Measurements from ENCODE around the gene FAM9C. TPM values are rescaled to one million over a fixed set of nuclear protein-coding genes. Genes with fewer than 3 reads are reported as not detected.
A peak's percentile ranks its signal among the peaks of the same experiment; 100 is the strongest.

Gene FAM9C
- total RNA-seq, 2 donors from 2014 or later = not detected

DNA sequence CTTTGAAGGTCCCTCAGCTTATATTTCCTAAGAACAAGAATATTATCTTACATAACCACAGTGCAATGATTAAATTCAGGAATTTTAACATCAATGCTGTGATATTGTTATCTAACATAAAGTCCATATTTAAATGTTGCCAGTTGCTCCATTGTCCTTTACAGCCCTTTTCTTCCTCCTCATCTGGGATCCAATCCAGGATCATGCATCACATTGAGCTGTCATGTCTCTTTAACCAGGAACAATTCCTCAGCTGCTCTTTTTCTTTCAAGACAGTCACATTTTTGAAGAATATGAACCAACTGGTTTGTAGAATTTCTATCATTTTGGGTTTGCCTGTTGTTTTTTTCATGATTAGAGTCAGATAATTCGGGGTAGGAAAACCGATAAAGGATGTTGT is 57.5 kb downstream of the FAM9C start:
- Mint-ChIP-seq H3K27me3 (no peaks in the 10 kb centered on the region), H3K4me1 (peaks cover 30% of the 10 kb centered on the region), H3K4me3 (peak overlapping the region; percentile 16), H3K27ac (peak overlapping the region; percentile 100), H3K36me3 (ENCODE audit: low read depth) (peaks cover 2% of the 10 kb centered on the region)
- H3K9me3 ChIP-seq (ENCODE audit: control insufficient read depth, low read length, poor library complexity, severe bottlenecking) = no peaks in the 10 kb centered on the region
- ATAC-seq (no peak), DNase-seq (no peak)

DNA sequence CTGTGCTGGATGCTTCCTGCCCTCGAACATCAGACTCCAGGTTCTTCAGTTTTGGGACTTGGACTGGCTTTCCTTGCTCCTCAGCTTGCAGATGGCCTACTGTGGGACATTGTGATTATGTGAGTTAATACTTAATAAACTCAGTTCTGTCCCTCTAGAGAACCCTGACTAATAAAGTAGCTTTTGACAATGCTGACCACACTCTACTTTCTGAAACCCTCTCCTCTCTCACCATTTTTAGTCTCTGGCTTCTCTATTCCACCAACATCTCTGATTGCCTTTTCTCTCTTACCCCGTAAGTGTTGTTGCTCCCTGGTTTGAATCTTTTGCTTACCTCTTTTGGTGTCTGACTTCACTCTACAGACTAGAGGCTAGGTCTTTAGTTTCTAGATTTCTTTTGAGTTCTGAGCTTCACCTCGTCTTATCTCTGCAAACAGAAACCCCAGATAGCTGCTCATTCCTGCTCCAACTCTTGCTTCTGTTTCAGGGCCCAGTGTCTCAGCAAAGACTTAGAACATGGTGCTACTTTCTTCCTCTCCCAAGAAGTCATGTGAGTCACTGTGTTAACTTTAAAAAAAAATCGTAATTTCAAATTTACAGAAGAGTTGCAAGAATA is 58.1 kb downstream of the FAM9C start:
- no peaks in the 10 kb centered on the region for H3K9me3 ChIP-seq (ENCODE audit: control insufficient read depth, low read length, poor library complexity, severe bottlenecking)
- DNase-seq = no peak
- ATAC-seq = no peak
- Mint-ChIP-seq H3K4me3 (peak overlapping the region; percentile 13), H3K27me3 (no peaks in the 10 kb centered on the region), H3K36me3 (ENCODE audit: low read depth) (peaks cover 2% of the 10 kb centered on the region), H3K27ac (peak overlapping the region; percentile 100), H3K4me1 (peaks cover 32% of the 10 kb centered on the region)

Other genes with a start within 250 kb of the FAM9C start
- gene TLR7, start 177.5 kb downstream of the FAM9C start, total RNA-seq = under 1 TPM in 1 of 2 donors, not detected in 1; 0.42 TPM
- gene TLR8, start 138.0 kb downstream of the FAM9C start, total RNA-seq = under 1 TPM in 1 of 2 donors, not detected in 1; 0.85 TPM
- 1,000 to 10,000 TPM; 5,781 to 7,183 TPM for gene TMSB4X, start 69.5 kb downstream of the FAM9C start, total RNA-seq

All from T-helper 17 cell (primary cell).